HG03103 (cell line): ENCODE measurements around the gene RNPS1.

Experiments
- ATAC-seq: cut with Tn5 transposase; IDR thresholded peaks from one replicate; pipeline ENCODE4 v1.9.1; 2021; ENCODE audit warnings: low read depth; ENCODE audit not compliant: unreplicated experiment

The RNPS1 gene

GRCh38 chr16:2216330-2216729 is 51.6 kb downstream of the RNPS1 start:
- no peak for ATAC-seq

- peak; percentile 81 for ATAC-seq
Observed at GRCh38 chr16:2214719-2214968, 53.3 kb downstream of the RNPS1 start, which contains the start of gene PGP. Gene PGP (minus strand): TSS chr16:2214840. CDS start chr16:2214777, 63 bp downstream.

- ATAC-seq, result peak; percentile 8
Observed at GRCh38 chr16:2213817-2214718, 53.9 kb downstream of the RNPS1 start.

- no peak for ATAC-seq
Observed at GRCh38 chr16:2212362-2213324, 55.3 kb downstream of the RNPS1 start.

GRCh38 chr16:2211923-2212347 is 56.0 kb downstream of the RNPS1 start:
- no peak for ATAC-seq

- ATAC-seq, result no peak
Observed at GRCh38 chr16:2210386-2211365, 57.2 kb downstream of the RNPS1 start, which contains the start of gene BRICD5. Gene BRICD5 (minus strand): TSS chr16:2210863. CDS start chr16:2210833, 30 bp downstream.

GRCh38 chr16:2210009-2210332 is 58.0 kb downstream of the RNPS1 start:
- no peak for ATAC-seq

- ATAC-seq, result no peak
Observed at GRCh38 chr16:2209258-2210008, 58.5 kb downstream of the RNPS1 start.

GRCh38 chr16:2208772-2209171 is 59.2 kb downstream of the RNPS1 start:
- ATAC-seq, result no peak

- no peak for ATAC-seq
Observed at GRCh38 chr16:2208308-2208707, 59.6 kb downstream of the RNPS1 start.

- no peak for ATAC-seq
Observed at GRCh38 chr16:2207872-2208271, 60.1 kb downstream of the RNPS1 start.

- no peak for ATAC-seq
Observed at GRCh38 chr16:2206780-2207433, 61.0 kb downstream of the RNPS1 start.

- no peak for ATAC-seq
Observed at GRCh38 chr16:2206420-2206779, 61.5 kb downstream of the RNPS1 start.

GRCh38 chr16:2205967-2206313 is 62.0 kb downstream of the RNPS1 start:
- ATAC-seq, result peak; percentile 5

- ATAC-seq, result peak; percentile 67
Observed at GRCh38 chr16:2205104-2205966, 62.6 kb downstream of the RNPS1 start, which contains the start of gene MLST8. Gene MLST8 (plus strand): TSS chr16:2205454. CDS start chr16:2206086, 632 bp downstream.

GRCh38 chr16:2204416-2205103 is 63.4 kb downstream of the RNPS1 start:
- ATAC-seq, result no peak
